Mesenchymal stem cell (in vitro differentiated cells and primary cell): Measurements from ENCODE around the gene GOLGA6L6.
"Not testable (repeated sequence)": the region's sequence is repeated elsewhere in the genome, so short reads cannot be mapped to it uniquely, and the experiment has no call there.

Source experiments
- DNase-seq: peaks from one replicate; pipeline ENCODE4 v3.0.0-alpha.2; 2013
- H2AFZ ChIP-seq: one replicate; pipeline ENCODE4 v1.6.1; 2013; ENCODE audit warnings: low read depth, mild to moderate bottlenecking, control low read depth, inconsistent platforms, low read length, moderate library complexity
- H2AK5ac ChIP-seq: 2 replicates; pipeline ENCODE4 v1.6.1; 2013; ENCODE audit warnings: low read length, moderate library complexity, mild to moderate bottlenecking, inconsistent platforms; ENCODE audit not compliant: severe bottlenecking
- H2BK120ac ChIP-seq: one replicate; pipeline ENCODE4 v1.6.1; 2013; ENCODE audit warnings: low read depth, mild to moderate bottlenecking, inconsistent platforms, low read length, moderate library complexity
- H2BK12ac ChIP-seq, 2 experiments: one replicate each; pipeline ENCODE4 v1.6.1; 2013; ENCODE audit warnings: inconsistent platforms in 2 of 2, low read length in 2 of 2, mild to moderate bottlenecking in 2 of 2, moderate library complexity in 2 of 2, control low read depth in 1 of 2
- H2BK15ac ChIP-seq: one replicate; pipeline ENCODE4 v1.6.1; 2013; ENCODE audit warnings: mild to moderate bottlenecking, low read depth, inconsistent platforms; ENCODE audit not compliant: poor library complexity, severe bottlenecking
- H2BK5ac ChIP-seq: 2 replicates; pipeline ENCODE4 v1.6.1; 2013; ENCODE audit warnings: low read depth, mild to moderate bottlenecking, low read length, control low read depth, inconsistent platforms; ENCODE audit not compliant: poor library complexity, severe bottlenecking
- H3K14ac ChIP-seq, 2 experiments: one replicate each; pipeline ENCODE4 v1.6.1; 2013; ENCODE audit warnings: inconsistent platforms in 2 of 2, low read length in 2 of 2, control low read depth in 1 of 2, mild to moderate bottlenecking in 1 of 2, moderate library complexity in 1 of 2
- H3K18ac ChIP-seq, 2 experiments: one replicate each; pipeline ENCODE4 v1.6.1; 2013; ENCODE audit warnings: inconsistent platforms in 2 of 2, low read length in 2 of 2, control low read depth in 1 of 2, low read depth in 1 of 2, mild to moderate bottlenecking in 1 of 2
- H3K23ac ChIP-seq, 2 experiments: one replicate each; pipeline ENCODE4 v1.6.1; 2013; ENCODE audit warnings: inconsistent platforms in 2 of 2, low read length in 2 of 2, mild to moderate bottlenecking in 2 of 2, moderate library complexity in 2 of 2, control low read depth in 1 of 2
- H3K27ac ChIP-seq: 2 replicates; pipeline ENCODE4 v1.5.1; 2013; ENCODE audit warnings: mild to moderate bottlenecking, moderate library complexity, low read length, control low read depth, inconsistent platforms; ENCODE audit not compliant: poor library complexity, severe bottlenecking
- H3K27me3 ChIP-seq, 2 experiments: 2 replicates each; pipeline versions ENCODE4 v1.6.1 to v1.7.0; 2013; ENCODE audit warnings: low read length in 2 of 2, mild to moderate bottlenecking in 2 of 2, moderate library complexity in 2 of 2, control low read depth in 1 of 2, inconsistent platforms in 1 of 2; ENCODE audit not compliant: control insufficient read depth in 1 of 2, insufficient read depth in 1 of 2
- H3K36me3 ChIP-seq, 2 experiments: 2 replicates each; pipeline versions ENCODE4 v1.6.1 to v1.7.0; 2013; ENCODE audit warnings: low read length in 2 of 2, control low read depth in 1 of 2, inconsistent platforms in 1 of 2, low read depth in 1 of 2, mild to moderate bottlenecking in 1 of 2; ENCODE audit not compliant: insufficient read depth in 2 of 2, control insufficient read depth in 1 of 2
- H3K4ac ChIP-seq, 2 experiments: one replicate each; pipeline ENCODE4 v1.6.1; 2013; ENCODE audit warnings: inconsistent platforms in 2 of 2, low read length in 2 of 2, mild to moderate bottlenecking in 2 of 2, moderate library complexity in 2 of 2, control low read depth in 1 of 2, low read depth in 1 of 2
- H3K4me1 ChIP-seq: 2 replicates; pipeline ENCODE4 v1.6.1; 2013; ENCODE audit warnings: low read depth, low read length, control low read depth; ENCODE audit not compliant: control insufficient read depth, insufficient read depth
- H3K4me2 ChIP-seq: 2 replicates; pipeline ENCODE4 v1.6.1; 2013; ENCODE audit warnings: low read length, mild to moderate bottlenecking, inconsistent platforms; ENCODE audit not compliant: poor library complexity, severe bottlenecking
- H3K4me3 ChIP-seq, 2 experiments: 2 replicates each; pipeline versions ENCODE4 v1.5.1 to v1.7.0; 2013; ENCODE audit warnings: low read length in 2 of 2, mild to moderate bottlenecking in 2 of 2, control low read depth in 1 of 2, low read depth in 1 of 2; ENCODE audit not compliant: insufficient read depth in 1 of 2
- H3K79me1 ChIP-seq: replicated peaks from 2 replicates; pipeline ENCODE4 v1.6.1; 2013; ENCODE audit warnings: mild to moderate bottlenecking, control low read depth, low read length, inconsistent platforms; ENCODE audit not compliant: poor library complexity, severe bottlenecking
- H3K9ac ChIP-seq: 2 replicates; pipeline ENCODE4 v1.7.0; 2013; ENCODE audit warnings: mild to moderate bottlenecking, low read length, moderate library complexity
- H3K9me3 ChIP-seq: 2 replicates; pipeline ENCODE4 v1.7.0; 2013; ENCODE audit warnings: mild to moderate bottlenecking, low read length; ENCODE audit not compliant: control insufficient read depth
- H4K8ac ChIP-seq: one replicate; pipeline ENCODE4 v1.6.1; 2013; ENCODE audit warnings: inconsistent platforms, mild to moderate bottlenecking, low read length, moderate library complexity
- H4K91ac ChIP-seq: one replicate; pipeline ENCODE4 v1.6.1; 2013; ENCODE audit warnings: mild to moderate bottlenecking, low read length, inconsistent platforms
- WGBS: methylation state at CpG from one replicate; pipeline ENCODE4 v1.1.7; 2013; ENCODE audit warnings: mixed read lengths; 5-methylcytosine and 5-hydroxymethylcytosine counted together

The GOLGA6L6 gene

GRCh38 chr15:20505926-20506658, 35.5 kb downstream of the GOLGA6L6 start:
- WGBS: no CpG with 5 or more reads among the region's 87 CpGs
- not testable (repeated sequence) for H3K27ac ChIP-seq, H3K4ac ChIP-seq, H2BK15ac ChIP-seq, H2BK12ac ChIP-seq, H2AK5ac ChIP-seq, H3K27me3 ChIP-seq, H3K36me3 ChIP-seq, H3K14ac ChIP-seq, H2BK120ac ChIP-seq, H3K4me2 ChIP-seq, H3K18ac ChIP-seq, H3K23ac ChIP-seq, H3K4me3 ChIP-seq, H4K91ac ChIP-seq, H4K8ac ChIP-seq, H3K79me1 ChIP-seq, H3K9ac ChIP-seq, H2AFZ ChIP-seq, H2BK5ac ChIP-seq, DNase-seq, H3K4me1 ChIP-seq, H3K9me3 ChIP-seq

GRCh38 chr15:20502839-20503238, 38.8 kb downstream of the GOLGA6L6 start:
- H3K14ac ChIP-seq, H2BK12ac ChIP-seq, H3K9ac ChIP-seq, H3K4me1 ChIP-seq, H4K91ac ChIP-seq, H3K27ac ChIP-seq, DNase-seq, H3K79me1 ChIP-seq, H3K9me3 ChIP-seq, H2AFZ ChIP-seq, H3K36me3 ChIP-seq, H2BK5ac ChIP-seq, H2AK5ac ChIP-seq, H3K23ac ChIP-seq, H4K8ac ChIP-seq, H3K4me3 ChIP-seq, H2BK15ac ChIP-seq, H3K27me3 ChIP-seq, H3K4ac ChIP-seq, H2BK120ac ChIP-seq, H3K4me2 ChIP-seq, H3K18ac ChIP-seq: not testable (repeated sequence)
- no CpG with 5 or more reads among the region's 3 CpGs for WGBS

- not testable (repeated sequence) for H3K4me3 ChIP-seq, H2AK5ac ChIP-seq, H3K9ac ChIP-seq, H3K9me3 ChIP-seq, H3K36me3 ChIP-seq, H3K27ac ChIP-seq, H3K18ac ChIP-seq, H3K23ac ChIP-seq, H3K4me1 ChIP-seq, DNase-seq, H4K91ac ChIP-seq, H3K14ac ChIP-seq, H2BK120ac ChIP-seq, H4K8ac ChIP-seq, H3K4me2 ChIP-seq, H3K4ac ChIP-seq, H2BK12ac ChIP-seq, H2BK5ac ChIP-seq, H3K79me1 ChIP-seq, H3K27me3 ChIP-seq, H2AFZ ChIP-seq, H2BK15ac ChIP-seq
- WGBS: no CpG with 5 or more reads among the region's 5 CpGs
Observed at GRCh38 chr15:20501512-20502222, 39.9 kb downstream of the GOLGA6L6 start.

DNA sequence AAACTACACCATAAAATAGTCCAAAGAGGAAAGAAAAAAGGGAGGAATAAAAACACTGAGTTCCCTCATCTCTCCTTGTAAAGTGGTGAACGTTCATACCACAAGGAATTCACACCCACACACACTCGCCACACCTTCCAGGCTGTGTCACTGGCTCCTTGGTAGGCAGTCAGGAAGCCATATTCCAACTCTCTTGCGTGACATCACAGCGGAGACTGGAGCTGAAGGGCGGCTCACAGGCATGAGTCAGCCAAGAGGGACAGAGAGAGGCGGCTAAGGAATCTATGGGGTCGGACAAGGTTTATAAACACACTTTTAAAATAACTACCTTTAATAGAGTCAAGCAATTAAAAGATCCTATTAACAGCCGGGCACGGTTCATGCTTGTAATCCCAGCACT, 43.8 kb downstream of the GOLGA6L6 start:
- not testable (repeated sequence) for H3K79me1 ChIP-seq, H3K27me3 ChIP-seq, H2BK15ac ChIP-seq, H3K4me2 ChIP-seq, H3K9ac ChIP-seq, H3K14ac ChIP-seq, H4K8ac ChIP-seq, H2AFZ ChIP-seq, H2BK12ac ChIP-seq, H2AK5ac ChIP-seq, H3K4me3 ChIP-seq, H3K36me3 ChIP-seq, H3K4ac ChIP-seq, H3K4me1 ChIP-seq, H3K9me3 ChIP-seq, H3K23ac ChIP-seq, H2BK5ac ChIP-seq, H4K91ac ChIP-seq, H3K27ac ChIP-seq, H3K18ac ChIP-seq, H2BK120ac ChIP-seq
- peak; percentile 28 for DNase-seq
- no CpG with 5 or more reads among the region's 9 CpGs for WGBS
